Kidney epithelial cell (primary cell): ENCODE measurements around the gene FABP1. TPM values are rescaled to one million over a fixed set of nuclear protein-coding genes. Genes with fewer than 3 reads are reported as not detected.

Source experiments
- DNase-seq: peaks from one replicate; pipeline ENCODE4 v3.0.0-alpha.2; 2010; ENCODE audit warnings: low read depth
- H3K27me3 ChIP-seq: 2 replicates; pipeline ENCODE4 v1.6.0; 2011; ENCODE audit warnings: low read length; ENCODE audit not compliant: control insufficient read depth, insufficient read depth
- H3K36me3 ChIP-seq: 2 replicates; pipeline ENCODE4 v1.5.1; 2011; ENCODE audit warnings: low read length; ENCODE audit not compliant: control insufficient read depth, insufficient read depth
- H3K4me3 ChIP-seq: 2 replicates; pipeline ENCODE4 v1.5.1; 2011; ENCODE audit warnings: low read depth, mild to moderate bottlenecking, control low read depth, low read length
- CTCF ChIP-seq: IDR thresholded peaks from 2 replicates; pipeline ENCODE4 v1.5.1; 2011; ENCODE audit warnings: mild to moderate bottlenecking, moderate library complexity, low read length, control low read depth, inconsistent platforms; ENCODE audit not compliant: insufficient read depth, poor library complexity, severe bottlenecking
- total RNA-seq: library from RNA; depleted of rRNA; stranded (reverse); fragments of >200 nt; gene quantifications from 2 replicates; pipeline ENCODE4 v1.2.3, GENCODE V29; 2015

Gene FABP1
- total RNA-seq, 1 donor from 2014 or later: not detected

GRCh38 chr2:88168386-88168785, 40.5 kb upstream of the FABP1 start:
- H3K4me3 ChIP-seq: no peak overlapping the region

GRCh38 chr2:88167740-88168139, 39.9 kb upstream of the FABP1 start:
- no peak for DNase-seq
- no peak for TF ChIP-seq CTCF
- no peaks in the 10 kb centered on the region for H3K27me3 ChIP-seq
- H3K36me3 ChIP-seq: no peaks in the 10 kb centered on the region
- H3K4me3 ChIP-seq: no peak overlapping the region

More at GRCh38 chr2:88168386-88168785, 40.5 kb upstream of the FABP1 start:
- Histone ChIP-seq H3K36me3 (no peaks in the 10 kb centered on the region), H3K27me3 (no peaks in the 10 kb centered on the region)
- no peak for TF ChIP-seq CTCF
- no peak for DNase-seq

- TF ChIP-seq CTCF: no peak
- Histone ChIP-seq H3K27me3 (no peaks in the 10 kb centered on the region), H3K4me3 (no peak overlapping the region), H3K36me3 (no peaks in the 10 kb centered on the region)
- no peak for DNase-seq
Observed at GRCh38 chr2:88165332-88166003, 37.6 kb upstream of the FABP1 start.

GRCh38 chr2:88161446-88162244, 33.8 kb upstream of the FABP1 start:
- TF ChIP-seq CTCF: no peak
- Histone ChIP-seq H3K4me3 (no peak overlapping the region), H3K36me3 (no peaks in the 10 kb centered on the region), H3K27me3 (no peaks in the 10 kb centered on the region)
- no peak for DNase-seq

GRCh38 chr2:88160517-88160916, 32.7 kb upstream of the FABP1 start:
- no peaks in the 10 kb centered on the region for H3K36me3 ChIP-seq
- TF ChIP-seq CTCF: no peak
- no peak for DNase-seq
- H3K27me3 ChIP-seq: no peaks in the 10 kb centered on the region
- H3K4me3 ChIP-seq: no peak overlapping the region

- Histone ChIP-seq H3K27me3 (no peaks in the 10 kb centered on the region), H3K36me3 (no peaks in the 10 kb centered on the region), H3K4me3 (no peak overlapping the region)
- peak; percentile 82 for TF ChIP-seq CTCF
- DNase-seq: no peak
Observed at GRCh38 chr2:88159955-88160415, 32.1 kb upstream of the FABP1 start.
